KMS-11 (cell line): Measurements from ENCODE around the gene SEZ6L2.
A peak's percentile ranks its signal among the peaks of the same experiment; 100 is the strongest.

Experiments
- H2AFZ ChIP-seq: fragments of 200-600 bp; sonication (generic); 2 replicates; pipeline ENCODE4 v1.6.1; 2016; ENCODE audit warnings: antibody characterized with exemption, mixed run types, low read depth
- H3K27ac ChIP-seq: fragments of 200-600 bp; sonication (generic); 2 replicates; pipeline ENCODE4 v1.6.1; 2016; ENCODE audit warnings: mild to moderate bottlenecking, mixed run types
- H3K27me3 ChIP-seq: fragments of 200-600 bp; sonication (generic); 2 replicates; pipeline ENCODE4 v1.6.1; 2017; ENCODE audit warnings: mild to moderate bottlenecking, low read depth, mixed run types, moderate library complexity; ENCODE audit not compliant: insufficient read depth
- H3K36me3 ChIP-seq: fragments of 200-600 bp; sonication (generic); 2 replicates; pipeline ENCODE4 v1.6.1; 2017; ENCODE audit warnings: mild to moderate bottlenecking, mixed run types; ENCODE audit not compliant: insufficient read depth
- H3K4me1 ChIP-seq: fragments of 200-600 bp; sonication (generic); 2 replicates; pipeline ENCODE4 v1.6.1; 2016; ENCODE audit warnings: mild to moderate bottlenecking, low read depth, mixed run types; ENCODE audit not compliant: poor library complexity, severe bottlenecking
- H3K4me2 ChIP-seq: fragments of 200-600 bp; sonication (generic); 2 replicates; pipeline ENCODE4 v1.7.0; 2016; ENCODE audit warnings: mild to moderate bottlenecking, mixed run types
- H3K4me3 ChIP-seq: fragments of 200-600 bp; sonication (generic); IDR thresholded peaks from 2 replicates; pipeline ENCODE4 v1.6.1; 2017; ENCODE audit warnings: low read depth, low read length, mixed read lengths; ENCODE audit not compliant: insufficient read depth
- H3K79me2 ChIP-seq: fragments of 200-600 bp; sonication (generic); 2 replicates; pipeline ENCODE4 v1.6.1; 2016; ENCODE audit warnings: low read depth, mixed run types; ENCODE audit not compliant: insufficient read depth
- H3K9ac ChIP-seq: fragments of 200-600 bp; sonication (generic); 2 replicates; pipeline ENCODE4 v1.6.1; 2016; ENCODE audit warnings: mild to moderate bottlenecking, mixed run types
- H4K20me1 ChIP-seq: fragments of 200-600 bp; sonication (generic); 2 replicates; pipeline ENCODE4 v1.6.1; 2016; ENCODE audit warnings: mild to moderate bottlenecking, mixed run types; ENCODE audit not compliant: insufficient read depth
- TF ChIP-seq, protein P1 (sequence below): fragments of 200-600 bp; sonication (generic); conservative IDR thresholded peaks from 2 replicates; pipeline ENCODE4 v1.6.1; 2017; ENCODE audit warnings: low read depth, mild to moderate bottlenecking, antibody characterized with exemption, low read length, moderate library complexity, mixed read lengths

The SEZ6L2 gene

GRCh38 chr16:29825145-29826044 is 74.0 kb downstream of the SEZ6L2 start:
- Histone ChIP-seq H3K27me3 (no peaks in the 10 kb centered on the region), H3K27ac (peak overlapping the region; percentile 42), H3K79me2 (peaks cover 3% of the 10 kb centered on the region; the same call in 1 of the 2 replicates), H3K4me2 (peak overlapping the region; percentile 74), H3K4me3 (no peak overlapping the region), H3K36me3 (no peaks in the 10 kb centered on the region), H3K4me1 (peaks cover 42% of the 10 kb centered on the region), H4K20me1 (no peaks in the 10 kb centered on the region), H3K9ac (peak overlapping the region; percentile 42; the same call in 1 of the 2 replicates), H2AFZ (peak overlapping the region; percentile 51)
- TF ChIP-seq, protein P1, sequence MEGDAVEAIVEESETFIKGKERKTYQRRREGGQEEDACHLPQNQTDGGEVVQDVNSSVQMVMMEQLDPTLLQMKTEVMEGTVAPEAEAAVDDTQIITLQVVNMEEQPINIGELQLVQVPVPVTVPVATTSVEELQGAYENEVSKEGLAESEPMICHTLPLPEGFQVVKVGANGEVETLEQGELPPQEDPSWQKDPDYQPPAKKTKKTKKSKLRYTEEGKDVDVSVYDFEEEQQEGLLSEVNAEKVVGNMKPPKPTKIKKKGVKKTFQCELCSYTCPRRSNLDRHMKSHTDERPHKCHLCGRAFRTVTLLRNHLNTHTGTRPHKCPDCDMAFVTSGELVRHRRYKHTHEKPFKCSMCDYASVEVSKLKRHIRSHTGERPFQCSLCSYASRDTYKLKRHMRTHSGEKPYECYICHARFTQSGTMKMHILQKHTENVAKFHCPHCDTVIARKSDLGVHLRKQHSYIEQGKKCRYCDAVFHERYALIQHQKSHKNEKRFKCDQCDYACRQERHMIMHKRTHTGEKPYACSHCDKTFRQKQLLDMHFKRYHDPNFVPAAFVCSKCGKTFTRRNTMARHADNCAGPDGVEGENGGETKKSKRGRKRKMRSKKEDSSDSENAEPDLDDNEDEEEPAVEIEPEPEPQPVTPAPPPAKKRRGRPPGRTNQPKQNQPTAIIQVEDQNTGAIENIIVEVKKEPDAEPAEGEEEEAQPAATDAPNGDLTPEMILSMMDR: no peak

DNA sequence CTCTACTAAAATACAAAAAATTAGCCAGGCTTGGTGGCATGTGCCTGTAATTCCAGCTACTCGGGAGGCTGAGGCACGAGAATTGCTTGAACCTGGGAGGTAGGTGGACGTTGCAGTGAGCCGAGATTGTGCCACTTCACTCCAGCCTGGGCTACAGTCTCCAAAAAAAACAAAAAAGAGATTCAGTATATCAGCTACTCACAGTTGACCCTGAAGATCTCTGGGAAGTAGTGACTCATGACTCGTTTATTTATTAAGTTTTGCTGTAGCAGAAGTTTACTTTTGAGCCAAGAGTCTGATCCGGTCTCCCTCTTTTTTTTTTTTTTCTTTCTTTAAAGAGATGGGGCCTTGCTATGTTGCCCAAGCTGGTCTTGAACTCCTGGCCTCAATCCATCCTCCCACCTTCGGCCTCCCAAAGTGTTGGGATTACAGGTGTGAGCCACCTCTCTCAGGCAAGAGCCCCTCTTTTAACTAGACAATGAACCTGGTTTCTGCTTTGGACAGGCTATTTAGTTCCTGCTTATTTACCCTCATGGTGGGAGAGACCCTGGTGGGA is 74.7 kb downstream of the SEZ6L2 start:
- H3K4me2 ChIP-seq: peak overlapping the region; percentile 74
- H2AFZ ChIP-seq: peak overlapping the region; percentile 51
- H3K4me3 ChIP-seq: no peak overlapping the region
- TF ChIP-seq, protein P1: no peak
- H3K79me2 ChIP-seq: peaks cover 3% of the 10 kb centered on the region; the same call in 1 of the 2 replicates
- peak overlapping the region; percentile 42 for H3K27ac ChIP-seq
- H3K36me3 ChIP-seq: no peaks in the 10 kb centered on the region
- no peaks in the 10 kb centered on the region for H4K20me1 ChIP-seq
- peaks cover 49% of the 10 kb centered on the region for H3K4me1 ChIP-seq
- no peaks in the 10 kb centered on the region for H3K27me3 ChIP-seq
- H3K9ac ChIP-seq: no peak overlapping the region

GRCh38 chr16:29821643-29822115 is 77.7 kb downstream of the SEZ6L2 start:
- Histone ChIP-seq H3K79me2 (peaks cover 27% of the 10 kb centered on the region), H3K4me3 (no peak overlapping the region), H3K27me3 (no peaks in the 10 kb centered on the region), H2AFZ (no peak overlapping the region), H3K36me3 (no peaks in the 10 kb centered on the region), H3K27ac (peak overlapping the region; percentile 36), H3K4me1 (peaks cover 73% of the 10 kb centered on the region), H3K9ac (peak overlapping the region; percentile 11; the same call in 1 of the 2 replicates), H3K4me2 (peak overlapping the region; percentile 65), H4K20me1 (no peaks in the 10 kb centered on the region)
- TF ChIP-seq, protein P1: no peak
